ACC112 (cell line): ENCODE results near the gene VPS29.
A peak's percentile ranks its signal among the peaks of the same experiment; 100 is the strongest.
"Not testable (repeated sequence)": the region's sequence is repeated elsewhere in the genome, so short reads cannot be mapped to it uniquely, and the experiment has no call there.

Experiments
- H2AFZ ChIP-seq: fragments of 200-600 bp; sonication (generic); one replicate; pipeline ENCODE4 v1.6.0; 2017; ENCODE audit warnings: antibody characterized with exemption, low read length; ENCODE audit not compliant: unreplicated experiment
- H3K27ac ChIP-seq: fragments of 200-600 bp; sonication (generic); 2 replicates; pipeline ENCODE4 v1.5.1; 2014; ENCODE audit warnings: low read depth, mild to moderate bottlenecking, antibody characterized with exemption, low read length, moderate library complexity
- H3K27me3 ChIP-seq: fragments of 200-600 bp; sonication (generic); 2 replicates; pipeline ENCODE4 v1.6.1; 2014; ENCODE audit warnings: mild to moderate bottlenecking, antibody characterized with exemption, low read length, moderate library complexity, mixed read lengths; ENCODE audit not compliant: insufficient read depth
- H3K36me3 ChIP-seq: fragments of 200-600 bp; sonication (generic); 2 replicates; pipeline ENCODE4 v1.6.1; 2016; ENCODE audit warnings: mild to moderate bottlenecking, antibody characterized with exemption, low read length, moderate library complexity, mixed read lengths; ENCODE audit not compliant: insufficient read depth
- H3K4me1 ChIP-seq: fragments of 200-600 bp; sonication (generic); one replicate; pipeline ENCODE4 v1.6.1; 2016; ENCODE audit warnings: low read length, mixed read lengths; ENCODE audit not compliant: insufficient read depth, unreplicated experiment, control insufficient read depth
- H3K4me3 ChIP-seq: fragments of 200-600 bp; sonication (generic); 2 replicates; pipeline ENCODE4 v1.5.1; 2014; ENCODE audit warnings: mild to moderate bottlenecking, low read depth, low read length
- H3K79me2 ChIP-seq: fragments of 200-600 bp; sonication (generic); one replicate; pipeline ENCODE4 v1.6.0; 2016; ENCODE audit warnings: low read length; ENCODE audit not compliant: control insufficient read depth, unreplicated experiment, insufficient read depth

VPS29 gene

GRCh38 chr12:110475426-110475825 lies 26.5 kb downstream of the VPS29 start:
- Histone ChIP-seq H3K36me3 (peaks cover 6% of the 10 kb centered on the region; the same call in 1 of the 2 replicates), H2AFZ (no peak overlapping the region), H3K4me3 (no peak overlapping the region)

GRCh38 chr12:110468214-110469048 lies 33.5 kb downstream of the VPS29 start, which contains the start of the genes FAM216A and GPN3:
Gene FAM216A, plus strand, starts transcription at chr12:110468845. Its CDS starts 31 bp downstream, at chr12:110468876.
Gene GPN3, minus strand, starts transcription at chr12:110468257. Its CDS starts 54 bp downstream, at chr12:110468203.
- no peaks in the 10 kb centered on the region for H3K27me3 ChIP-seq
- H3K27ac ChIP-seq: peak within 1 kb of the TSS; percentile 85
- peak within 1 kb of the TSS; percentile 95 for H3K4me3 ChIP-seq
- peak within 1 kb of the TSS; percentile 99 for H2AFZ ChIP-seq
- H3K36me3 ChIP-seq: no peaks in the 10 kb centered on the region
- H3K4me1 ChIP-seq: peaks cover 14% of the 10 kb centered on the region
- peaks cover 51% of the 10 kb centered on the region for H3K79me2 ChIP-seq

More at GRCh38 chr12:110475426-110475825, 26.5 kb downstream of the VPS29 start:
- H3K27me3 ChIP-seq: no peaks in the 10 kb centered on the region
- H3K79me2 ChIP-seq: peaks cover 23% of the 10 kb centered on the region
- H3K27ac ChIP-seq: no peak overlapping the region
- H3K4me1 ChIP-seq: no peaks in the 10 kb centered on the region

- Histone ChIP-seq H3K36me3 (no peaks in the 10 kb centered on the region), H2AFZ (peak overlapping the region; percentile 99)
Measured at GRCh38 chr12:110467847-110468213, 34.1 kb downstream of the VPS29 start.

GRCh38 chr12:110466791-110467190 lies 35.1 kb downstream of the VPS29 start:
- H3K36me3 ChIP-seq: no peaks in the 10 kb centered on the region
- peak overlapping the region; percentile 95 for H3K4me3 ChIP-seq
- H3K4me1 ChIP-seq: peaks cover 14% of the 10 kb centered on the region
- peaks cover 45% of the 10 kb centered on the region for H3K79me2 ChIP-seq
- H2AFZ ChIP-seq: no peak overlapping the region
- no peak overlapping the region for H3K27ac ChIP-seq
- H3K27me3 ChIP-seq: no peaks in the 10 kb centered on the region

More at GRCh38 chr12:110467847-110468213, 34.1 kb downstream of the VPS29 start:
- peak overlapping the region; percentile 95 for H3K4me3 ChIP-seq
- peaks cover 51% of the 10 kb centered on the region for H3K79me2 ChIP-seq
- peak overlapping the region; percentile 85 for H3K27ac ChIP-seq
- H3K27me3 ChIP-seq: no peaks in the 10 kb centered on the region
- H3K4me1 ChIP-seq: peaks cover 14% of the 10 kb centered on the region

GRCh38 chr12:110465765-110466164 lies 36.1 kb downstream of the VPS29 start:
- H3K4me3 ChIP-seq, H3K27me3 ChIP-seq, H3K36me3 ChIP-seq, H2AFZ ChIP-seq, H3K27ac ChIP-seq: not testable (repeated sequence)
- peaks cover 35% of the 10 kb centered on the region for H3K79me2 ChIP-seq
- H3K4me1 ChIP-seq: peaks cover 14% of the 10 kb centered on the region

GRCh38 chr12:110465024-110465423 lies 36.9 kb downstream of the VPS29 start:
- no peaks in the 10 kb centered on the region for H3K27me3 ChIP-seq

GRCh38 chr12:110461189-110461588 lies 40.7 kb downstream of the VPS29 start:
- not testable (repeated sequence) for H2AFZ ChIP-seq, H3K36me3 ChIP-seq, H3K4me1 ChIP-seq, H3K79me2 ChIP-seq, H3K27me3 ChIP-seq, H3K27ac ChIP-seq, H3K4me3 ChIP-seq

More at GRCh38 chr12:110465024-110465423, 36.9 kb downstream of the VPS29 start:
- H3K27ac ChIP-seq: no peak overlapping the region
- H2AFZ ChIP-seq: no peak overlapping the region
- H3K4me3 ChIP-seq: no peak overlapping the region
- H3K36me3 ChIP-seq: peaks cover 3% of the 10 kb centered on the region; the same call in 1 of the 2 replicates
- peaks cover 27% of the 10 kb centered on the region for H3K79me2 ChIP-seq
- peaks cover 14% of the 10 kb centered on the region for H3K4me1 ChIP-seq

- Histone ChIP-seq H2AFZ (no peak overlapping the region), H3K4me1 (no peaks in the 10 kb centered on the region), H3K4me3 (no peak overlapping the region), H3K27ac (no peak overlapping the region), H3K79me2 (no peaks in the 10 kb centered on the region), H3K27me3 (no peaks in the 10 kb centered on the region), H3K36me3 (peaks cover 15% of the 10 kb centered on the region; the same call in 1 of the 2 replicates)
Measured at GRCh38 chr12:110458756-110459155, 43.2 kb downstream of the VPS29 start.

GRCh38 chr12:110453569-110454296 lies 48.2 kb downstream of the VPS29 start:
- H2AFZ ChIP-seq: no peak overlapping the region
- peaks cover 4% of the 10 kb centered on the region for H3K4me1 ChIP-seq
- H3K27ac ChIP-seq: no peak overlapping the region
- H3K36me3 ChIP-seq: peaks cover 7% of the 10 kb centered on the region; the same call in 1 of the 2 replicates
- no peaks in the 10 kb centered on the region for H3K27me3 ChIP-seq
- H3K4me3 ChIP-seq: no peak overlapping the region
- H3K79me2 ChIP-seq: peaks cover 14% of the 10 kb centered on the region

- Histone ChIP-seq H3K4me1 (peaks cover 4% of the 10 kb centered on the region), H3K27me3 (no peaks in the 10 kb centered on the region), H3K36me3 (peaks cover 7% of the 10 kb centered on the region; the same call in 1 of the 2 replicates), H3K79me2 (peaks cover 36% of the 10 kb centered on the region), H3K27ac (no peak overlapping the region), H2AFZ (no peak overlapping the region), H3K4me3 (no peak overlapping the region)
Measured at GRCh38 chr12:110451263-110451662, 50.6 kb downstream of the VPS29 start.
